GM21717 (cell line): ENCODE measurements around the gene MARVELD2.
A peak's percentile ranks its signal among the peaks of the same experiment; 100 is the strongest.

Source experiments
- ATAC-seq: cut with Tn5 transposase; IDR thresholded peaks from one replicate; pipeline ENCODE4 v1.9.1; 2021; ENCODE audit warnings: mild to moderate bottlenecking, moderate library complexity; ENCODE audit not compliant: unreplicated experiment

The MARVELD2 gene

DNA sequence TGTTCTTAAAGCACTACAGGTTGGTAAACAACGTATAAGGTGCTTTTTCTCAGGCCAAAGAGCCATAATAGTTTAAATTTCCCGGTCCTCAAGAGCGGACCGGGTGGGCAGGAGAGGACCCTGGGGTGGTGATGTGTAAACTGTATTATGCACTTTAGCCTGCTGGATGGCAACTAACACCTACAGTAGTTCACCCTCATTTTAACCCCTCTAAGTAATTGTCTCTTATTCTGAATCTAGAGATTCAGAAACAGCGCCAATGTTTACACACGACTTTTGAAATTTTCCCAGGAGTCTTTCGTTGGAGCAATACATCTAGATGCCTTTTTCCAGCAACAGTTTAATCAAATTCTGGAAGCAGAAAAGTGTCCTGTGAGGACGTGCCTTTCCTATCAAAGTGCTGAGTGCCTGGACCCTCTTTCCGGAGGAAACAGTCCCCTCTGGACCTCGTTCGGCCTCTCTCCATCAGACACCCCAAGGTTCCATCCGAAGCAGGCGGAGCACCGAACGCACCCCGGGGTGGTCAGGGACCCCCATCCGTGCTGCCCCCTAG lies 77.0 kb downstream of the MARVELD2 start:
- no peak for ATAC-seq

DNA sequence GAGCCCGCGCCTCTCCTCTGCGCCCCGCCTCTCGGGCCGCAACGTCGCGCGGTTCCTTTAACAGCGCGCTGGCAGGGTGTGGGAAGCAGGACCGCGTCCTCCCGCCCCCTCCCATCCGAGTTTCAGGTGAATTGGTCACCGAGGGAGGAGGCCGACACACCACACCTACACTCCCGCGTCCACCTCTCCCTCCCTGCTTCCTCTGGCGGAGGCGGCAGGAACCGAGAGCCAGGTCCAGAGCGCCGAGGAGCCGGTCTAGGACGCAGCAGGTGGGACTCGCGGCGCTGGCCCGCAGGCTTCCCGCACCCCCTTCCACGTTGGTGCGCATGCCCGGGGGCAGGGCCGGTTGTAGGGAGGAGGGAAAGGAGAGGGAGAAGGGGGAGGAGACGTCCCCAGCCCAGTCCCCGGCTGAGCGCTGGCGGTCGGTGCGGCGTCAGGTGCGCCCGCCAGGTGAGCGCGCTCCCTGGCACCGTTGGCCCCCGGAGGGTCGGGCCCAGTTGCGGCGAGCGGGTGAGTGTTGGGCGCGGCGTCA lies 77.5 kb downstream of the MARVELD2 start, which contains the start of gene OCLN:
OCLN (plus strand) TSS at position 400 of the 532 bp plus-strand sequence. CDS start 11,455 bp downstream, outside the sequence.
- peak; percentile 44 for ATAC-seq

DNA sequence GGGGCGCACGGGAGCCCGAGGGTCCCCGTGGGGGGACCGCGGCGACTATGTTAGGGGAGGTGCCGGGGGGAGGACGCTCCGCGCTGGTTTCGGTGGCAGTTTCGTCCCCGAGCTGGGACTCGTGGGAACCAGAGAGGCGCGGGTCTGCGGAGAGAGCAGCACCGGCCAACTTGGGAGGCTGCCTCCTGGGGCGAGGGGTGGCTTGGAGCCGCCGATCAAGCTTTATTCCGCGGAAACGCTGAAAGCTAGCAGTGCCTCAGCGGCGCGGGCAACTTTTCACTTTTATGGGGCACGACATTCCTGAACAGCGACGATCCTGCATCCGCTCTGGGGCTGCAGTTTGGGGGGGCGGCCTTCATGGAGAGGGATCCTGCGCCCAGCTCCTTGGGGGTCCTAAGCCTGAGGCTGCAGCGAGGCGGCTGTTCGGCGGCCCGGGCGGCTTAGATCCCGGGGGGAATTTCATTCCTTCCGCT lies 78.0 kb downstream of the MARVELD2 start:
- ATAC-seq = peak; percentile 49

GRCh38 chr5:69493396-69494133 lies 78.6 kb downstream of the MARVELD2 start:
- no peak for ATAC-seq
